CD14-positive monocyte (primary cell): ENCODE data around the gene CDKN1B. TPM values are rescaled to one million over a fixed set of nuclear protein-coding genes. Genes with fewer than 3 reads are reported as not detected.
A peak's percentile ranks its signal among the peaks of the same experiment; 100 is the strongest.

ENCODE experiments used
- DNase-seq, 3 donors: peaks; one replicate each; pipeline ENCODE4 v3.0.0-alpha.2; 2011 to 2022
- H2AFZ ChIP-seq: 2 replicates; pipeline ENCODE4 v1.6.0; 2012; ENCODE audit warnings: mild to moderate bottlenecking, low read depth, low read length, inconsistent platforms; ENCODE audit not compliant: insufficient read depth, poor library complexity, severe bottlenecking
- H3K27ac ChIP-seq, 2 donors: 1 replicate in 1 of 2; 2 replicates in 1 of 2; pipeline ENCODE4 v1.5.1; 2012 to 2013; ENCODE audit warnings: low read length in 2 of 2, control low read depth in 1 of 2, inconsistent platforms in 1 of 2, low read depth in 1 of 2, mild to moderate bottlenecking in 1 of 2
- H3K27me3 ChIP-seq, 2 donors: one replicate each; pipeline versions ENCODE4 v1.6.0 to v1.6.1; 2011 to 2013; ENCODE audit warnings: low read length in 2 of 2; ENCODE audit not compliant: control insufficient read depth in 2 of 2, insufficient read depth in 2 of 2
- H3K36me3 ChIP-seq, 2 donors: replicated peaks in 1 of 2; 1 replicate in 1 of 2; 2 replicates in 1 of 2; pipeline versions ENCODE4 v1.5.1 to v1.6.1; 2012 to 2013; ENCODE audit warnings: low read length in 2 of 2, control low read depth in 1 of 2, inconsistent platforms in 1 of 2, mild to moderate bottlenecking in 1 of 2; ENCODE audit not compliant: insufficient read depth in 2 of 2, control insufficient read depth in 1 of 2
- H3K4me1 ChIP-seq, 2 donors: 1 replicate in 1 of 2; 2 replicates in 1 of 2; pipeline versions ENCODE4 v1.5.1 to v1.6.1; 2012 to 2013; ENCODE audit warnings: low read length in 2 of 2, control low read depth in 1 of 2, inconsistent platforms in 1 of 2, mild to moderate bottlenecking in 1 of 2, moderate library complexity in 1 of 2; ENCODE audit not compliant: insufficient read depth in 2 of 2, control insufficient read depth in 1 of 2
- H3K4me2 ChIP-seq: replicated peaks from 2 replicates; pipeline ENCODE3; 2012; ENCODE audit warnings: low read length, moderate library complexity, mild to moderate bottlenecking; ENCODE audit not compliant: poor library complexity, severe bottlenecking; ENCODE audit errors: extremely low read depth
- H3K4me3 ChIP-seq, 3 experiments: fragments of 200-600 bp in 1 of 3; sonication (generic) in 1 of 3; replicated peaks in 1 of 3; 1 replicate in 2 of 3; 2 replicates in 1 of 3; pipeline ENCODE4 v1.5.1; 2011 to 2013; ENCODE audit warnings: low read length in 3 of 3, mild to moderate bottlenecking in 3 of 3, control low read depth in 2 of 3, low read depth in 2 of 3, inconsistent platforms in 1 of 3, moderate library complexity in 1 of 3
- H3K79me2 ChIP-seq: 2 replicates; pipeline ENCODE4 v1.6.0; 2012; ENCODE audit warnings: mild to moderate bottlenecking, control low read depth, inconsistent platforms, low read length, moderate library complexity; ENCODE audit not compliant: insufficient read depth
- H3K9ac ChIP-seq: 2 replicates; pipeline ENCODE4 v1.6.0; 2017; ENCODE audit warnings: low read length, mild to moderate bottlenecking; ENCODE audit not compliant: insufficient read depth, poor library complexity, severe bottlenecking
- H3K9me3 ChIP-seq, 2 donors: replicated peaks in 1 of 2; 1 replicate in 1 of 2; 2 replicates in 1 of 2; pipeline versions ENCODE4 v1.5.1 to v1.6.1; 2012 to 2013; ENCODE audit warnings: low read length in 2 of 2, control low read depth in 1 of 2; ENCODE audit not compliant: control insufficient read depth in 1 of 2, insufficient read depth in 1 of 2
- H4K20me1 ChIP-seq: 2 replicates; pipeline ENCODE4 v1.6.0; 2012; ENCODE audit warnings: mild to moderate bottlenecking, low read length, control low read depth, moderate library complexity; ENCODE audit not compliant: insufficient read depth
- H3K27ac Mint-ChIP-seq, 7 donors: one replicate each; pipeline ENCODE4 v1.8.0; 2020; ENCODE audit warnings: mild to moderate bottlenecking in 7 of 7, mixed read lengths in 7 of 7, moderate library complexity in 6 of 7, inconsistent platforms in 2 of 7
- H3K27me3 Mint-ChIP-seq, 3 donors: one replicate each; pipeline ENCODE4 v1.8.0; 2021 to 2022; ENCODE audit warnings: low read depth in 3 of 3, mild to moderate bottlenecking in 3 of 3, mixed read lengths in 3 of 3, moderate library complexity in 3 of 3, inconsistent platforms in 1 of 3
- H3K36me3 Mint-ChIP-seq, 2 donors: one replicate each; pipeline ENCODE4 v1.8.0; 2020; ENCODE audit warnings: mixed read lengths in 2 of 2, inconsistent platforms in 1 of 2, mild to moderate bottlenecking in 1 of 2
- H3K4me1 Mint-ChIP-seq: one replicate; pipeline ENCODE4 v1.8.0; 2020; ENCODE audit warnings: mild to moderate bottlenecking, mixed read lengths
- H3K4me3 Mint-ChIP-seq, 2 donors: one replicate each; pipeline ENCODE4 v1.8.0; 2020; ENCODE audit warnings: mild to moderate bottlenecking in 2 of 2, mixed read lengths in 2 of 2, moderate library complexity in 1 of 2
- H3K9me3 Mint-ChIP-seq, 7 donors: one replicate each; pipeline ENCODE4 v1.8.0; 2020 to 2022; ENCODE audit warnings: mixed read lengths in 7 of 7, mild to moderate bottlenecking in 6 of 7, moderate library complexity in 6 of 7, inconsistent platforms in 2 of 7
- WGBS: methylation state at CpG from one replicate; pipeline ENCODE4 v1.1.5; 2013; ENCODE audit warnings: missing lambda C conversion rate; ENCODE audit not compliant: insufficient coverage; 5-methylcytosine and 5-hydroxymethylcytosine counted together
- intact Hi-C, 2 donors: fragments of 100-400 bp; cut with micrococcal nuclease; formaldehyde crosslinking; loops; one replicate each; pipeline versions ENCODE4 v1.15.0 to v1.15.1; 2023
- polyA plus RNA-seq, 3 donors: library from polyadenylated mRNA; depleted of rRNA in 1 of 3; unstranded in 2 of 3; stranded (reverse) in 1 of 3; fragments of 300-500 nt in 2 of 3; fragments of >200 nt in 1 of 3; fragmentation: Illumina TruSeq in 2 of 3; gene quantifications; 1 replicate in 2 of 3; 2 replicates in 1 of 3; pipeline ENCODE4 v1.2.3, GENCODE V29; 2012 to 2021
- TF ChIP-seq, protein P1 (sequence below): fragments of 200-600 bp; IDR thresholded peaks from one replicate; pipeline ENCODE4 v1.8.0; 2022; ENCODE audit warnings: antibody characterized with exemption, mild to moderate bottlenecking

CDKN1B gene
- polyA plus RNA-seq, 3 donors, result 9.2 to 98.1 (median 9.5) TPM

DNA sequence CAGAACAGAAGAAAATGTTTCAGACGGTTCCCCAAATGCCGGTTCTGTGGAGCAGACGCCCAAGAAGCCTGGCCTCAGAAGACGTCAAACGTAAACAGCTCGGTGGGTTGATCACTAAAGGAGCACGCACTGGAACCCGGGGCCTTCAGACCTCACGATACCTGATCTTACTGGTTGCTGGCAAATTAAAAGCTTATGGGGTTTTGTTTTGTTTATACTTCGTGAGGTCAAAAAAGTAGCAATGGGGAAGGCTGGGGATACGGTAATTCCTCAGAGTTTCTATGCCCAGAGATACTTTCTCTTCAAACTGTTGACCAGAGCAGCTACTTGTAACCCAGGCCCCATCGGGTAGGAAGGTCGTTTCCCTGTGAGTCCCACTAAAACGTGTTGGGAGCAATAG lies 1.7 kb downstream of the CDKN1B start:
- Mint-ChIP-seq H3K27me3 (no peaks in the 10 kb centered on the region), H3K4me1 (peaks cover 58% of the 10 kb centered on the region), H3K36me3 (peaks cover 41 to 43% of the 10 kb centered on the region in 2 donors), H3K9me3 (peaks cover 0 to 4% (median 2%) of the 10 kb centered on the region in 7 donors), H3K27ac (peak overlapping the region; percentile 97 to 99 (median 98)), H3K4me3 (peak overlapping the region; percentile 97 to 99)
- Histone ChIP-seq H3K4me1 (peaks cover 51 to 64% of the 10 kb centered on the region in 2 donors), H3K36me3 (peaks cover 16 to 24% of the 10 kb centered on the region in 2 donors), H3K4me2 (peak overlapping the region; percentile 80), H2AFZ (no peak overlapping the region), H3K27me3 (no peaks in the 10 kb centered on the region), H3K4me3 (peak overlapping the region; percentile 85 to 99 (median 92)), H3K9ac (peak overlapping the region; percentile 99), H3K9me3 (no peaks in the 10 kb centered on the region), H3K79me2 (peaks cover 78% of the 10 kb centered on the region), H3K27ac (peak overlapping the region; percentile 96 to 97), H4K20me1 (peaks cover 31% of the 10 kb centered on the region)
- under 1% methylated on average over 11 of the region's 14 CpGs for WGBS
- DNase-seq, result no peak
- TF ChIP-seq, protein P1, sequence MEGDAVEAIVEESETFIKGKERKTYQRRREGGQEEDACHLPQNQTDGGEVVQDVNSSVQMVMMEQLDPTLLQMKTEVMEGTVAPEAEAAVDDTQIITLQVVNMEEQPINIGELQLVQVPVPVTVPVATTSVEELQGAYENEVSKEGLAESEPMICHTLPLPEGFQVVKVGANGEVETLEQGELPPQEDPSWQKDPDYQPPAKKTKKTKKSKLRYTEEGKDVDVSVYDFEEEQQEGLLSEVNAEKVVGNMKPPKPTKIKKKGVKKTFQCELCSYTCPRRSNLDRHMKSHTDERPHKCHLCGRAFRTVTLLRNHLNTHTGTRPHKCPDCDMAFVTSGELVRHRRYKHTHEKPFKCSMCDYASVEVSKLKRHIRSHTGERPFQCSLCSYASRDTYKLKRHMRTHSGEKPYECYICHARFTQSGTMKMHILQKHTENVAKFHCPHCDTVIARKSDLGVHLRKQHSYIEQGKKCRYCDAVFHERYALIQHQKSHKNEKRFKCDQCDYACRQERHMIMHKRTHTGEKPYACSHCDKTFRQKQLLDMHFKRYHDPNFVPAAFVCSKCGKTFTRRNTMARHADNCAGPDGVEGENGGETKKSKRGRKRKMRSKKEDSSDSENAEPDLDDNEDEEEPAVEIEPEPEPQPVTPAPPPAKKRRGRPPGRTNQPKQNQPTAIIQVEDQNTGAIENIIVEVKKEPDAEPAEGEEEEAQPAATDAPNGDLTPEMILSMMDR, result no peak
- intact Hi-C loops, result loop anchor here (5.0 to 10.0 kb wide), 6 partner anchors 96 to 1144 kb away; partner anchors contain the start of genes BORCS5 (in 1 of the 2), CREBL2 (in 1 of the 2), DDX47 (in 1 of the 2) and DUSP16 (in 1 of the 2)

DNA sequence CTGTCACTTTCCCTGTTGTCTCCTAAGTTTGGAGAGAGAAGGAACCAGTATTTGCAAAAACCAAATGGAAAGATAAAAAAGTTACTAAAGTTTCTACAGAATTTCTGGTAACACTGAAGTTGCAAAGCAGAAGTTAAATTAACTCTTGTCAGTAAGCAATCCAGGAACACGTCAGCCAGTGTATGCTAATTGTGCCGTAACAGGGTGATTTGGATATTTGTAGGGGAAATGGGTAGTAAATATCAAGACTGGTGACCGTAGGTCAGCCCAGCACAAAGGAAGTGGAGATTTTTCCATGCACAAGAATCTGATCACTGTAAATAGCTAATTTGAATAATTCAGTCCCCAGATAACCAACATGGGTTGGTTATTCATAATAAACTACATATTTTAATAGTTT lies 2.3 kb downstream of the CDKN1B start:
- peak; percentile 83 to 89 (median 87) for DNase-seq
- H3K27ac Mint-ChIP-seq, result peak overlapping the region; percentile 97 to 99 (median 98)
- no peaks in the 10 kb centered on the region for H3K27me3 ChIP-seq
- peaks cover 82% of the 10 kb centered on the region for H3K79me2 ChIP-seq
- H3K27ac ChIP-seq, result peak overlapping the region; percentile 96 to 97
- H3K4me1 Mint-ChIP-seq, result peaks cover 52% of the 10 kb centered on the region
- no peak overlapping the region for H2AFZ ChIP-seq
- no peaks in the 10 kb centered on the region for H3K27me3 Mint-ChIP-seq
- H4K20me1 ChIP-seq, result peaks cover 31% of the 10 kb centered on the region
- H3K9ac ChIP-seq, result peak overlapping the region; percentile 99
- peaks cover 0 to 4% (median 2%) of the 10 kb centered on the region in 7 donors for H3K9me3 Mint-ChIP-seq
- no peaks in the 10 kb centered on the region for H3K9me3 ChIP-seq
- peaks cover 41 to 43% of the 10 kb centered on the region in 2 donors for H3K36me3 Mint-ChIP-seq
- intact Hi-C loops, result loop anchor here (5.0 to 10.0 kb wide), 6 partner anchors 95 to 1145 kb away; partner anchors contain the start of genes BORCS5 (in 1 of the 2), CREBL2 (in 1 of the 2), DDX47 (in 1 of the 2) and DUSP16 (in 1 of the 2)
- WGBS, result no CpG with 5 or more reads among the region's 3 CpGs
- peaks cover 16 to 24% of the 10 kb centered on the region in 2 donors for H3K36me3 ChIP-seq
- TF ChIP-seq, protein P1, result no peak
- H3K4me3 Mint-ChIP-seq, result peak overlapping the region; percentile 97 to 99
- peaks cover 48 to 58% of the 10 kb centered on the region in 2 donors for H3K4me1 ChIP-seq
- peak overlapping the region; percentile 80 for H3K4me2 ChIP-seq
- peak overlapping the region; percentile 85 to 99 (median 92) for H3K4me3 ChIP-seq
